HG03378 (cell line): ENCODE results near the gene RAB35.

Experiments used
- ATAC-seq: cut with Tn5 transposase; IDR thresholded peaks from one replicate; pipeline ENCODE4 v1.9.1; 2021; ENCODE audit warnings: mild to moderate bottlenecking, moderate library complexity; ENCODE audit not compliant: unreplicated experiment

The RAB35 gene

GRCh38 chr12:120109570-120110267 lies 6.8 kb downstream of the RAB35 start:
- no peak for ATAC-seq

GRCh38 chr12:120106151-120106550 lies 10.4 kb downstream of the RAB35 start:
- ATAC-seq: no peak

GRCh38 chr12:120103371-120103770 lies 13.2 kb downstream of the RAB35 start:
- ATAC-seq: no peak

- no peak for ATAC-seq
Observed at GRCh38 chr12:120103044-120103338, 13.6 kb downstream of the RAB35 start.

- no peak for ATAC-seq
Observed at GRCh38 chr12:120102189-120103043, 14.1 kb downstream of the RAB35 start.

GRCh38 chr12:120101617-120102016 lies 14.9 kb downstream of the RAB35 start:
- no peak for ATAC-seq

- no peak for ATAC-seq
Observed at GRCh38 chr12:120101182-120101581, 15.4 kb downstream of the RAB35 start.

- ATAC-seq: no peak
Observed at GRCh38 chr12:120100630-120101029, 15.9 kb downstream of the RAB35 start.

- no peak for ATAC-seq
Observed at GRCh38 chr12:120099738-120100137, 16.8 kb downstream of the RAB35 start.

- ATAC-seq: no peak
Observed at GRCh38 chr12:120098756-120099470, 17.6 kb downstream of the RAB35 start.

GRCh38 chr12:120096671-120097202 lies 19.8 kb downstream of the RAB35 start:
- no peak for ATAC-seq

- no peak for ATAC-seq
Observed at GRCh38 chr12:120095736-120096135, 20.8 kb downstream of the RAB35 start.

- ATAC-seq: no peak
Observed at GRCh38 chr12:120095331-120095730, 21.2 kb downstream of the RAB35 start.

- no peak for ATAC-seq
Observed at GRCh38 chr12:120094485-120094884, 22.1 kb downstream of the RAB35 start.

- ATAC-seq: no peak
Observed at GRCh38 chr12:120093592-120094355, 22.8 kb downstream of the RAB35 start.

GRCh38 chr12:120093336-120093591 lies 23.3 kb downstream of the RAB35 start:
- ATAC-seq: no peak

- ATAC-seq: no peak
Observed at GRCh38 chr12:120092551-120093335, 23.8 kb downstream of the RAB35 start.

GRCh38 chr12:120091371-120092090 lies 25.0 kb downstream of the RAB35 start:
- no peak for ATAC-seq

GRCh38 chr12:120090626-120091295 lies 25.8 kb downstream of the RAB35 start:
- no peak for ATAC-seq
